GM19452 (cell line): ENCODE measurements around the gene SCFD2.

Experiments used
- ATAC-seq: cut with Tn5 transposase; IDR thresholded peaks from one replicate; pipeline ENCODE4 v1.9.1; 2021; ENCODE audit not compliant: unreplicated experiment

SCFD2 gene

GRCh38 chr4:52966781-52967180 lies 399.1 kb downstream of the SCFD2 start:
- ATAC-seq, result no peak

DNA sequence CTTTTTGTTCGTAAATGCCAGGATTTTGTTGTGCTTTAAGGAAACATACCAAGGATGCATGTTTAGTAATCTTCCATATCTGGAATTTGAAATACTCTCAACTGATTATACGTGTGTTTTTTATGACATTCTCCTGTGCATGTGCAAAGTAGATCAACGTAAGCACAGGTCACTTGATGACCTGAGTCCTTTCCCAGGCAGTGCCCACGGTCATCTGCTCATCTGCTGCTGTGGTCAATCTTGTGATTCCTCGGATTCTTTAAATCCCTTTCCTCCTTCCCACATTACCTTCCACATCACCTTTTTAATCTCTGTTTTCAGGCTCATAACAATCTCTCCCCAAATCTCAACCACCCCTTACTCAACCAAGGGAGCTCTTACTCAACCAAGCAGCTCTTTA lies 399.7 kb downstream of the SCFD2 start:
- ATAC-seq, result no peak

DNA sequence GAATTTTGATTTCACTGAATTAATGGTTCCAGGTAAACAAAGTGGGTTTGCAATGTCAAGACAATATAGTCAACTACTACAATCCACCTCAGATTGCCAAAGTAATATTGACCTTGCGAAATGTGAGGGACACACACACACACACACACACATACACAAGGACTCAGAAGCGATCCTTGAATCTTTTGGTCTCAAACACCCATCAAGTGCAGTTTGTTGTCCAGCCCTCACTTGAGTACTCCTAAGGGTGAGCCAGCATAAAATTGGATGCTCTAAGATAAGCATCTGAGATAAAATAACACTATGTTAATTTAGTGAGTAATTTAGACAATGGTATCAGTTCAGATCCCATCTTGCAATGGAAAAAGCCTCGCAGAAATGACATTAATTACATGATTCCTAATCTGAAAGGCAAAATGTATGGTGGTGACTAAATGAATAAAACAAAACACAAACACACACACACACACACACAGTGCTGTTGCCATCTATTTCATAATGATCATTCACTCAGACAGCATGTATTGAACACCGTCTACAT lies 401.2 kb downstream of the SCFD2 start:
- ATAC-seq, result no peak

DNA sequence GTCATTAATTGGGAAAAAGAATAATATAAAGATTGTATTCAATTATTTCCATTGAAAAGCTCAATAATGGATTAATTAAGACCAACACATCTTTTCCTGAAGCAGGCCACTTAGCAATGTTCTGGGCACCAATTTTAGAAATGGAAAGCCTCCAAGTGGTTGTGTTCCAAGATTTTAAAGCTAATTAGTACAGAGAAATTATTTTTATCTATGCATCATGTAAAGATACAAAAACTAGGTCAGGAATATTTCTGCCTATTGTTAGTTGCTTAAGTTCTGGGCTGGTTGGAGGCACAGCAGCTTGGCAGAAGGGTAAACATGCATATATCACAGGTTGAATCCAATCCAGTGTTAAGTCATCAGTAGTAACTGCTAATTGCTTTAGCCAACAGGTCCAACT lies 401.9 kb downstream of the SCFD2 start:
- ATAC-seq, result no peak

DNA sequence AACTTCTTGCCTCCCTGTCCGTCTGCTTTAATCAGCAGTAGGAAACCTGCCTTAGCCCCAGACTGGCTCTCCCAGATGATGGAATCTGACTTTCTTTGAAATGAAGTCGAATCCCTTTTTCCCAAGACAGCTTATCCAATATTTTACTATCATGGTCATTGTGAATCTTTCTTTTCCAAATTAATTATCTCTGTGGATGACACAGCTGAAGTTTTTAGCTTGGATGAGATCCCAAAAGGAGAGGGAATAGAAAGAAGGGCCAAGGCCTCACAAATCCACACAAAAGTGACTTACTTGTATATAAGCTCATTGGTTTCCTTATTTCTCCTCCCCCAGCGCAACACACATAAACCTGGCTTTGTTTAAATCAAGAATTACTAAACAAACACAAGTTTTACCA lies 403.1 kb downstream of the SCFD2 start:
- no peak for ATAC-seq

GRCh38 chr4:52961666-52962412 lies 404.0 kb downstream of the SCFD2 start:
- ATAC-seq, result no peak

GRCh38 chr4:52959541-52959940 lies 406.3 kb downstream of the SCFD2 start:
- ATAC-seq, result no peak

DNA sequence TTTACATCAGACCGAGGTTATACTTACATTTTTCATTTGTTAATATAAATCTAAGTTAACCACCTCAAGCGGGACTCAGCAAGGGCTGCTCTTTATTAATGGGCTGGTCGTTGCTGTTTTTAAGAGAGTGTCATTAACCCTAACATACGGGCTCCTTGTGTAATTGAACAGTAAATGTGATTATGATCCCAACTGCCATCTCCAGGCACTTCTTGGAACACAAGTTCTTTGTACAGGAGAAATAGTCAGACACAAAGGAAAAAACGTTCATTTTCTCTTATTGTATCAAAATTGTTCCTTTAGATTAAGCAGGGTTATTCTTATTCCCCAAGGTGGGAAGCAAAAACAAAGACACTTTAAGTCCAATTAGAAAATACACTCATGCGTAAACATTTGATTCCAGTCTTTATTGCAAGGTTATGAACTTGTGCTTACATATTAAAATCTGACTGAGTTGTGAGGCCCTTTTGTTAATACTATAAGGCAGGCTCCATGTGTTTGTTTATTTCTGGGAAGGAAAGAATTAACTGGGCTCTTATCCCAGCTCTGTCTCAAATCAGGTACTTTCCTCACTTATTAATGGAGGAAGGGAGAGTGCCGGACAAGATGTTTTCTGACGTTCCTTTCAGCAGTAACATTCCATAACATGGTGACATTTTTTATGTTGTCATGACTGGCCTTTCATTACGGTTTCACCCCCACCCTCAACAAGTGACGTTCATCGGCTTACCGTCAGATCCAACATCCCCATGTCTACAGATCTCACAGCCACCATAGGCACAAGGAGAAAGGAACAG lies 407.8 kb downstream of the SCFD2 start:
- no peak for ATAC-seq

DNA sequence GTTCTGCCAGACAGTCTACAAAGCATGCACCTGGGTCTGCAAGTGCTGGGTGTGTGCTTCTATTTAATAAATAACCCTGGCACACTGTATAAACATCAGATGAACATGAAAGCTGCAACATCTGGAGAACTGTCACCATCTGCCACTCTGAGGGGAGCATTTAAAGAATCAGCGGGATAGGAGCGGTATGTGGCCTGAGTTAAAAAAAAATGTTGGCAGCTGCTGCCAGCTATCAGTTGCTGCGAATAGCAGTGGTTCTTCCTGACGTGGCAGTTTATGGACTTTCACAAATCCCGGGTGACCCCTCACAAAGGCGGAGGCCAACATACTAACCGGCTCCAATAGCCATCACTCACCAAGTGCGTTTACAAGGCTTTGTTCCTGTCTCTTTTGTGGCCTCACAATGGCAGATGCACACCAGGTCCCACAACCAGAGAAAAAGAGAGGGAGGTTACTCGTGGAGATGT lies 408.6 kb downstream of the SCFD2 start:
- ATAC-seq, result no peak

DNA sequence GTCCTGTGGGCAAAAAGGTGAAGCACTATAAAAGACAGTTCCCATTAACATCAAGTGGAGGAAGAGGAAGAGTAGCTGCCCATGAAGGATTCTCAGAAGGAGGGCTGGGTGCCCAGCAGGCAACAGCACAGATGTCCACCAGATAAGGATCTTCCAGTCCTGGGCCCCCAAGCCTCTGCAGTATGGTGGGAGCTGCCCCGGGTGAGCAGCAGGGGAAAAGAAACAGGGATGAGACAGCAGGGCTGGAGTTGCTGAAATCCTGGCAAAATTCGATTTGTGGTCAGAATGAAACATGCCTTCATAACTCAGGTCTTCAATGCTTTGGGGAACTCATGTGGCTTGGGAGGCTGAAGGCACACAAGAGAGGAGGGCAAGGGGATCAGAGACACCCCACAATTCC lies 409.2 kb downstream of the SCFD2 start:
- ATAC-seq, result no peak

GRCh38 chr4:52954560-52955170 lies 411.2 kb downstream of the SCFD2 start:
- ATAC-seq, result no peak

GRCh38 chr4:52952540-52952939 lies 413.3 kb downstream of the SCFD2 start:
- no peak for ATAC-seq

GRCh38 chr4:52951016-52951415 lies 414.8 kb downstream of the SCFD2 start:
- ATAC-seq, result no peak

DNA sequence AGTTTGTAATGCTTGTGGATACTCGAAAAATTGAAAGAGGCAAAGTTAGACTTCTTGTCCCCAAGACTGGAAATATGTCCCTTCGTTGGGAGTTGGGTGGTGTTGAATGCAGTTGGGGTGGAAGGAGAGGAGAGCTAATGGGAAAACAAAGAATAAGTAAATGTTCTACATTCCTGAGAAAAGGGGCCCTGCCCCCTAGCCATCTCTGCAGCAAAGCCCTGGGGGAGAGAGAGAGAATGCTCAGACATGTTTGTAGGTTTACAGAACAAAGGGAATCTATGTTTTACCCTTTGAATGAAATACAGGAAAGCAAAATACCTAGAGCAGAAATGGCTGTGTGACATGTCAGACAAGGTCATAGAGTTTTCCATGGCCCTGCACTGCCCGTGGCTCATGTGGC lies 415.6 kb downstream of the SCFD2 start:
- ATAC-seq, result no peak

DNA sequence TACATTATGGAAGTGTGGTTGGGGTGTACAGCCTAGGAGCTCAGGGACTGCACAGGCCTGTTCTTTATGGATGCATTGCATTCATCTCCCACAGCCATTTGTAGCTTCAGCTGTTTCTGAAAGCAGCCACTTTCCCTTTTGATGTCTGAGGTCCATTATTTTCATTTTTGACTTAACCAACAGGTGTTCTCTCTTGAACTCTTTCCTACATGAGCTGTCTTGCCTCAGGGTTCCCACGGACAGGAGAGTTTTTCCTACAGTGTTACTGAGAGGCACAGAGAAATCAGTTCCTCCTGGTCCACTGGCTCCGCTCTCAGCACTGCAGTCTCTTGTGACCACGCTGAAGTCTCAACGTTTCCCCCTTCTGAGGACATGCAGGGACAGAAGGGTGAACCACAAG lies 416.5 kb downstream of the SCFD2 start:
- no peak for ATAC-seq

DNA sequence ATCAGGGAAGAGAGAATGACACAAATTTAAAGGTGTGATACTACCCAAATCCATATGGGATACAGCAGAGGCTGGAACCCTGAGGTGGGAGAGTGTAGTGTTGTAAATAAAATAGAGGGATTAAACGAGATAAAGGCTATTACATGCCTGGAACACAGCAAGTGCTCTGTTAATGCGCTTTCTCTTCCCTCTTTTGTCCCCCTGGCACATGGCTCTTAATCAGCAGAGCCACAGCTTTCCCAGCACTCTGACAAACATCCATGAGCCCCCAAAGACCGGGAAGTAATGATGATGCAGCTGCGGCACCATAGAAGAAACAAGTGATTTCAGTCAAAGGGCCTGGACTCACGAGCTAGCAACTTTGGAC lies 417.8 kb downstream of the SCFD2 start:
- no peak for ATAC-seq

DNA sequence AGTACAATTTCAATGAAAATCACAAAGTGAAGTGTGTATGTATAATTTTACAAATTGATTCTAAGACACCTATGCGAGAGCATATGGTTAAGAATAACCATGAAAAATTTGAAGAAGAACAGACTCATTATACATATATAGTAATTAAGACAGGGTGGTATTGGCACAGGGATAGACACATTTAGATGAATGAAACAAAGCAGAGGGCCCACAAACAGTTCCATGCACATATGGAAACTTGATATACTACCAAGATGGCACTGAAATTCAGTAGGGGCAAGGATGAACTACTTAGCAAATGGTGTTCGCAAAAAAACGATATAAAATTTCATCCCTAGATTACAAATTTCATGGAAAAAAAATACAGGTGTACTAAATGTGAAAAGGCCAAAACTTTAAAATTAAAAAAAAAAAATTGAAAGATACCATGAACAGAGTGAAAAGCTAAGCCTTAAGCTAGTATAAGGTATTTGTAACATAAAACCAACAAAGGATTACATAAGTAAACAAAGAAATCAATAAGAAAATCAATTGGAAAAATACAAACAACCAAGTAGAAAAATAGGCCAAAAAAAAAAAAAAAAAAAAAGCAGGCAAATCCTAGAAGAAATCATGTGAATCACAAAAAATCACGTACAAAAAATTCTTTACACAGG lies 418.3 kb downstream of the SCFD2 start:
- no peak for ATAC-seq

DNA sequence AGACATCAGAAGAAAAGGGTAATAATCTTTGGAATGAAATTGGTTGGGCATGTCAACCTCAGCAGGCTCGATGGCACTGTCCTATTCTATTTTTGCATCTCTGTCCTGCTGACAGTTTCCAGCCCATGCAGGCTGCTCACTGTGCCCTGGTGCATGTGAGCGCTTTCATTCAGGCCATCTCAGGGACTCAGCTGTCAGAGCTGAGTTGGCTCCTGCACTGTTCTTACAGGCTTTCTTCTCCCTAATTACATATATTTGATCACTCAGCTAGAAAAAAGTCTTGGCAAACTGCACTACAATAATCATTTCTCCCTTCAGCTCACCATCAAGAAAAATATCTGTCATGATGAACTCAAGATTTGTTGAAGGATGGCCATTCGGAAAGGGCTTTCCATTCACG lies 419.0 kb downstream of the SCFD2 start:
- ATAC-seq, result no peak

DNA sequence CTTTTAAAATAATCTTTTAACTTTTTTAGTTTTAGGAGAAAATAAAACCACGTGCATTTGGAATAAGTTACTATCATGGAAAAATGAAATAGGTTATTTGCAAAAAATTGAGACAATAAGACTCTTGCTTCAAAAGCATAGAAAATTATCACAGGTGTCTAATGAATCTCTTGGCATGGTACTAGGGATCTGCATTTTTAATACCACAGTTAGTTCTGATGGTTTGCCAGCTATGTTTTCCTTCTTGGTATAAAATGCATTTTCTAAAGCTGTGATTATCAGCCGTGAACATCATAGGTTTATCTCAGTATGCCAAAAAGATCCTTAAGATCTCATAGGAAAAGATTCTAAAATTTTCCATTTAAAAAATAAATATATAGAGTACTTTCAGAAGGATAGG lies 419.9 kb downstream of the SCFD2 start:
- ATAC-seq, result no peak

GRCh38 chr4:52945326-52945898 lies 420.4 kb downstream of the SCFD2 start:
- ATAC-seq, result no peak

- no peak for ATAC-seq
Observed at GRCh38 chr4:52943677-52944076, 422.2 kb downstream of the SCFD2 start.
